ENCODE data around the gene PCAT7. TPM values are rescaled to one million over a fixed set of nuclear protein-coding genes. Genes with fewer than 3 reads are reported as not detected.

PCAT7 gene
- total RNA-seq, 1 donor from 2014 or later = not detected

DNA sequence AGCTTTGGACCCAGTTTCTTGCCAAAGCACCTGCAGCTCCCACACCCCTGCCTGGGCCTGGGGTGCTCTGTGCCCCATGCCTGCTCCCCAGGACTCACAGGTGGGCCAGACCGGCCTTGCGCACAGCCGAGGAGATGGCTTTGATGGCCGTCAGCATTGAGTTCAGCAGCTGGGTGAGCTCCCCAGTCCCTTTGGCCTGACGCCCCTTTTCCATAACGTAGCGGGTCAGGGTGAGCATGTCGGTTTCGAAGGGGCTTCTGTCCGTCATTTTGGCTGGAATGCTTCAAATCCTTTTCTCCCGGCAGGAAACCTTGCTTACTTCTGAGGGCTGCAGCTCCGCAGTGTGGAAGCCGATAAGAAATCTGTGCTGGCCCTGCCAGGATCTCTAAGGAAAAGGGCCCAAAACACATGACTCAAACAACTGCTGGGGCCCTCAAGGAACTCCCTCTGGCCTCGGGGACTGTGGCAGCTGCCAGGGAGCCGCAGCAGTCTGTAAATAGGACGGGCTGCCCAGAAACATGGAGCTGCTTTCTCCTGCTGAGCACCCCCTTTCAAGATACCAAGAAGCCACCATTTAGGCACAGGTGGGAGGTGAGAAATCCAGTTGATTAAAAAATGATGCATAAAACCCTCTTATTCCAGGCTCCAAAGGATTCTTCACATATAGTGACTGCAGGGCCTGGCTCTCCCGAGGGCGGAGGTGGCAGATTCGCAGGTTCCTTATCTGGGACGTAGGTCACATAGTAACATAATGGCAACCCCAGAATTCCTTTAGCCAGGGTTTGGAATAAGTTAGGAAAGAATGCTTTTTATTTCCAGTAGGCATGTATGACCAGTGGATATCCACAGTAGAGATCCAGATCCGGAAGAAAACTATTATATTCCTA is 38.8 kb downstream of the PCAT7 start, which contains the start of gene FBP2:
TSS of gene FBP2 (minus strand) at position 366 of the 887 bp plus-strand sequence. CDS start at position 268, 98 bp downstream.
- intact Hi-C loops (cut with DNase I) = no loop called here
- DNase-seq (ENCODE audit: missing footprints) = no peak
- no peak for ATAC-seq

DNA sequence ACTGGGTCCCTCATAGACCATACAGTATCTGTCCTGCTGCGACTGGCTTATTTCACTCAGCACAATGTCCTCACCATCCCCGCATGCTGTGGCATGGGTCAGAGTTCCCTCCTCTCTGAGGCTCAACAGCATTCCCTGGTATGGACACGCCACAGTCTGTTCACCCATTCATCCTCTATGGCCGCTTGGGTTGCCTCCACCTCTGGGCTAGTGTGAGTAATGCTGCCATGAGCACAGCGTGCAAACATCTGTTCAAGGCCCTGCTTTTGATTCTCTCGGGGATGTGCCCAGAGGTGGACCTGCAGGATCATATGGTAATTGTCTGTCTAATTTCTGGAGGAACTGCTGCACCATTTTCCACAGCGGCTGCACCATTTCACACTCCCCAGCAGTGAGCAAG is 44.2 kb downstream of the PCAT7 start:
- ATAC-seq (no peak), DNase-seq (ENCODE audit: missing footprints) (no peak)
- intact Hi-C loops (cut with DNase I) = no loop called here

DNA sequence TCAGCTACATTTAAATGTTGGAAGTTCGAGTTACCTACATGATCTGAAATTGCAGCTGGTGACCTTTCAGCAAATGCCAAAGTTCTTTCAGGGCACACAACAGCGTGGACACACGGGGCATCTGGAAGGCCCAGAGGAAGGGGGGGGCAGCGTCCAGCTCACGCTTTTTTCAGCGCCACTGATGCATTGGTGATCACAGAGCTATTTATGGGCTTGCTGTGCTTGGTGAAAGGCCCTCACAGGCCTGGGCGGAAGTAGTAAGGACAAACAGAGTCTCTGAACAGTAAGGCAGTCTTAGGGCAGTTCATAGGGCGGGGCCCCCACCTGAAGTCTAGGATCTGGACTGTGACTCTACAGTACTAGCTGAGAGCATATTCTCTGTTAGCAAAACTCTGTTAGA is 45.4 kb downstream of the PCAT7 start:
- intact Hi-C loops (cut with DNase I) = no loop called here
- DNase-seq (ENCODE audit: missing footprints) = no peak
- ATAC-seq = no peak

DNA sequence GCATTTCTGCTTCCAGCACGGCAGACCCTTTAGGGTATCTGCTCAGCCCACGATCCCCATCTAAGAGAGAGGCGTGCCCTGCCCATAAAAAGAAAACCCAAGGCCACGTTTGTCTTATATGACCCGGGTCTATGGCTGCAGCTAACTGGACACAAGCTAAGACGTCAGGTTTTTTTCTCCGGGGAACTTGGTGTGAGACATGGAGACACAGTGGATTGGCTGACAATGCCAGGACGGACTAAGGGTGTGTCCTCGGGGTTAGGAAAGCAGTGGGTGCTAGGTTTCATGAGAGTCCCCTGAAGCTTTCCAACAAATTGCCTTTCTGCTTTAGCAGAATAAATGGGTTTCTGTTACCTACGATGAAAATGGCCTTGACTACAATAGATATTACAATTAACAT is 45.8 kb downstream of the PCAT7 start:
- DNase-seq (ENCODE audit: missing footprints) (no peak), ATAC-seq (no peak)
- intact Hi-C loops (cut with DNase I) = no loop called here

DNA sequence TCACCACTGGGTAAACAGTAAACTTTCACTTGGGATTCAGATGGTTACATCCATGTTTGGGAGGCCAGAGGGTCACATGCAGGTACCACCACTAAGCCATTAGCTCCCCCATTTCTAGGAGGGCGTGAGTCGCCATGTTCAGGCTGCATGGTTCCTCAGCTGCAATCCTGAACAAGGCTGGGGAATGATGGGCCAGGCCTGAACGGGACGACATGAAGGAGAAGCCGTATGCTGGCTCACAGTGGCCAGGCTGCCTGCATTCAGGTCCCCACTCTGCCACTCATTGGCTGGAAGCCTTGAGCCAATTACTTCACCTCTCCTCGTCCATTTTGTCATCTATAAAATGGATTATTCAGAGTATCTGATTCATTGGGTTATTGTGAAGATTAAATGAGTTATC is 47.8 kb downstream of the PCAT7 start:
- intact Hi-C loops (cut with DNase I) = no loop called here
- ATAC-seq = no peak
- DNase-seq (ENCODE audit: missing footprints) = no peak

DNA sequence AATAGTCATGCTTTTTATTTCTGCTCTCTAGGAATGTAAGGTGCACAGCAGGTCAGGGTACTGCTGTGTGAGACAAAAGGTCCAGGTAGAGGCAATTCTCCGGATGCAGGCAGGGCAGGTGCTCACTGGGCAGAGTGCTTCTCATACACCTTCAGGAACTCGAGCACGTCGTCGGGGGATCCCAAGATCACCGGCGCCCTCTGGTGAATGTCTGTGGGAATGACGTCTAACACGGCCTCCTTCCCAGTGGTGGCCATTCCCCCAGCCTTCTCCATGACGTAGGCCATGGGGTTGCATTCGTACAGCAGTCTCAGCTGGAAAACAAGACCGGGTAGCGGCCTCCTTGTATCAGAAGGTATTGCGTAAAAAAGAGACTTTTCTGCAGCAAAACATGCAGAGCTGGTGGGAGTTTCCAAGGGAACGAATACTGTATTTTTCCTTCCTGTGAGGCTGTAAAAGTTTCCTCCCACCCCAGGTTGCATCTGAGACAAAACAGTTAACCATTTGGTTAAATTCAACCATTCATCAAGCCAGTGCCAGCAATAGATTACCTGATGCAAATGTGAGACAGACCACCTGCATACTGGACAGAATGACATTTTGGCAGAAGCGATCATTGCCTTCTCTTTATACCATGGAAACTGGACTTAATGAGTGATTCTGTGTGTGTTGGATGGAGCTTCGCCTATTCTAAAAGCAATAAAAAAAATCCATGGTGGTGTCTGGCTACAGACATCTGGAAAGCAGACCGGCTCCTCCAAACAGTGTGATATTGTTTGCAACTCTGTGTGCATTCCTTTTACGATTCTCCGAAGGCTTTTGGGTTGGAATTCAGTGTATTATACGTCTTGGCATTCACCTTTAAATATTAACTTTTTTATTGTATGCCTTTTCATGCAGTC is 48.6 kb downstream of the PCAT7 start:
- peak; percentile 75 for ATAC-seq
- intact Hi-C loops (cut with DNase I) = no loop called here

DNA sequence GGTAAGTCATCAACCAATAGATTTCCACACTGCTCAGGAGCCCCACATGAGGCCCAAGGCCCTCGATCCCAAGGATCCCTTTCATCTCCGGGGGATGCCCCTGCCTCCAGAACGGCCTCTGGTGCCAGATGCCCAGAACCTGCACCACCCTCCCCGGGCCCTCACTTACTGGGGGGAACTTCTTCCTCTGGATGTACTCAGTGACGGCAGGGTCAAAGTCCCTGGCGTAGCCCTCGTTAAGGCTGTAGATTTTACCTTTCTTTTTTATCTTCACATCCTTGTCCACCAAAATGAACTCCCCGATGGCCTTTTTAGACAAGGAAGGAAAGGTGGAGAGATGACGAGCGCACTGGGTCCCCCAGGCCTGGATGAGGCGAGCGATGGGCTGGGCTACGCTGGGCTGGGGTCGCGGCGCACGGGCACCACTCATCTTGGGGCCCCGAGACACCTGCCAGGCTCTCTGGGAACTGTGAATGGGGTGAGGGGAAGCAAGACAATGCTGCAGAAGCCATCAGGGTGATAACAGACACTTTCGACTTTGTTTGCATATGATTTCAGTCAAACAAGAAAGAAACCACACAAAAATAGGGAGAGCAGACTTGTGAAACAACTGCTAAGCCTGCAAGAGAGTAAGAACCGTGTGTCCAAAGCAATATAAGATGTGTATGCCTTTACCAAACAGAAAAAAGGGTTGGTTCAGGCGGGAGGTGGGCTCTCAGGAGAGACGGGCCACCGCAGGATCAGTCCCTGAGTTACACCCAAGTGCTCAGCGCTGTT is 52.0 kb downstream of the PCAT7 start:
- intact Hi-C loops (cut with DNase I) = no loop called here
- ATAC-seq (no peak), DNase-seq (ENCODE audit: missing footprints) (no peak)

More for the DNA sequence above, 48.6 kb downstream of the PCAT7 start:
- DNase-seq (ENCODE audit: missing footprints) = peak; percentile 80

DNA sequence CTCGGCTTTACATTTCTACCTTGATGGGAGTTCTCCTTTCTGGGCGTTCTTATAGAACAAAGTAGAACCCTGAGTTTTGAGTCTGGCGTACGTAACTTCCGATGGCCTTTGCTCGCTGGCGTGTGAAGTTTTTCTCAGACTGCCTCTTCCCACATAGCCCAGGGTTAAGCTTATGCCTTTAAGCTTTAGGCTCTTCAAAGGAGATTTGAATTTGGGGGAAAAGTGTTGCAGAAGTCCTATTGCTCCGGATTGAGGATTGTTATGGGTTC is 52.5 kb downstream of the PCAT7 start:
- intact Hi-C loops (cut with DNase I) = no loop called here
- ATAC-seq (no peak), DNase-seq (ENCODE audit: missing footprints) (no peak)

DNA sequence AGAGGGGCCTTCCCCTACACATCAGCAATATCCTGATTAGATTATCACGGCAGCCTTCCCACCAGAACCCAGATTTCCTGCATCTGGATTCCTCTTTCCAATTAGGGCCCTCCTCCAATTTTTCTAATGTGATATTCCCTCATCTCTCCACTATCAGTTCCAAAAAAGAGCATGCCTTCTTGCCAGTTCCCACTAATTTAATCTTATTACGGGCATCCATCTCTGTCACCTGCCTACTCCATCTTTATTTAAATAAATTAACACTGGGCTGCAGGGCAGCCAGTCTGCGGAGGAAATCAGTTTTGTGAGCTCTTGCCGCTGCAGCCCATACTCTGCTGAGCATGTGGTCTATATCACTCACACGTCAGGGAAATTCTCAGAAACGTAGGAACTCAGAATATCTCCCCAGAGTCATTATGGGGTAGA is 55.3 kb downstream of the PCAT7 start:
- DNase-seq (ENCODE audit: missing footprints) (no peak), ATAC-seq (no peak)
- intact Hi-C loops (cut with DNase I) = no loop called here

DNA sequence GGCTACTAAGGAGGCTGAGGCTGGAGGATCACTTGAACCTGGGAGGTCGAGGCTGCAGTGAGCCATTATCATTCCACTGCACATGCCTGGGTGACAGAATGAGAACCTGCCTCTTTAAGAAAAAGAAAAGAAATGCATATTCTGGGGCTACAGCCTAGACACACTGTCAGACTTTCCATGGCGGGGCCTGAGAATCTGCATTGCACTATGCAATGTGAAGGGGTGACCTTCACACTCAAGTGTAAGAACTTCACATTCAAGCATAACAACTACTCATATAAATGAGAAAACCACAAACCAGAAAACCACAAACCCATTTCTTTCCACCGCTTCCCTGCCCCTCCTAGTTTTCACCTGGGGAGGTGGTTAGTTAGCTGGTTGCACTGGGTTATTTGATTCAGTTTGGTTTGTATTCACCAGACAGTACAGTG is 56.8 kb downstream of the PCAT7 start:
- intact Hi-C loops (cut with DNase I) = no loop called here
- DNase-seq (ENCODE audit: missing footprints) (no peak), ATAC-seq (no peak)

DNA sequence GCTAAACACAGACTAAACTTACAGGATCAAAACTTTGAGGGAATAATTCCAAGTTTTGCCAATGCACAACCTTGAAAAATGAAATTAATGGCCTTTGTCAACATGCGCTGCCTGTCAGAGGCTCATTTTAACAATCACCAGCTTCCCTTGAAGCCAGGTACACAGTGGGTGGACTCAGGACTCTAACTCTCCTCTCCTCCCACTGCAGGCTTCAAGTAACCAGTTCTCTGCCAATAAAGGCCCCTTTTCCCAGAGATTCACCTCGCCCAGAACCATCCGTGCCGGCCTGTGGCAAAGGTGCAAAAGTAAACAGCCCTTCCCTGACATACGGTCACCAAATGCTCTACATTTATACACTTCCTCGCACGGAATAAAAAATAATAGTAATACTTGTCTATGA is 57.2 kb downstream of the PCAT7 start:
- intact Hi-C loops (cut with DNase I) = no loop called here
- ATAC-seq = no peak
- DNase-seq (ENCODE audit: missing footprints) = no peak

DNA sequence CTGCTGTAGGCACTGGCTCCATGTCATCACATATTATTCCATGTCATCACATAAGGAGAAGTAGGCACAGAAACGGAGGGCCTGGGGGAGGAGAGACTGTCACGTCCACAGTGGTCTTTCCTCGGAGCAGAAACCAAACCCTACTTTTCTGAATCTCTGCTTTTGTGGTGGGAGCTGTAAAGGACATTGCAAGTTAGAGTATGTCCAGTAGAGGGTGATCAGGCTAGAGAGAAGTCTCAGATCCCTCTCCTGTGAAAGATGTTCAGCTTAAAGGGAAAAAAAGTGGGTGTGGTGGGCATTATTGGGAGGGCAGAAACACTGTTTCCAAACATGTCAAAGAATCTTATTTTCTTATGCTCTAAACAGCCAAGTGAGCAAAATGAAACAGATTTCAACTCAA is 58.1 kb downstream of the PCAT7 start:
- no peak for ATAC-seq
- intact Hi-C loops (cut with DNase I) = no loop called here
- DNase-seq (ENCODE audit: missing footprints) = no peak

DNA sequence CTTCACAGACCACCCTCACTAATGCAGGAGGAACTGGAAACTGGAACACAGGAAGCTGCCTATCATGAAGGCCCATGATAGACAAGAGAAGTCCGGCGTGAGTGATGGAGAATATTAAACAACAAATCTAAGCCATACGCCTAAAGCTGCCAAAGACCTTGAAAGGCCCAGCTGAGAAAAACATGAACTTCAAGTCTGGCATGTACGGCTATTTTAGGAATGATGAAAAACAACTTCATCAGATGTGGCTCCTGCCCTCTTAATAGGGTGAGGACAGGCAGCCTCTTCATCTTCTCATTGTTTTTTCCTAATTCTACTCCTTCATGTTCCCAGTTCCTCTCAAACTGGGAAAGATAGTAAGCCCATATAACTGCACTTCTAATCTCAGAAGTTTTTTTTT is 64.1 kb downstream of the PCAT7 start:
- intact Hi-C loops (cut with DNase I) = no loop called here
- no peak for ATAC-seq
- DNase-seq (ENCODE audit: missing footprints) = no peak

Other genes with a start within 250 kb of the PCAT7 start
- not detected for gene NUTM2F, start 226.4 kb upstream of the PCAT7 start, total RNA-seq
- gene FBP2, start 38.7 kb downstream of the PCAT7 start, total RNA-seq = 0.54 TPM
- gene FBP1, start 84.4 kb downstream of the PCAT7 start, total RNA-seq = 1.0 TPM
- 180 TPM for gene AOPEP, start 171.6 kb downstream of the PCAT7 start, total RNA-seq

All from Right ventricle myocardium inferior (tissue), 1 donor.